Bone marrow (tissue), 2 donors: ENCODE measurements around the gene UBQLNL.

Source experiments
- DNase-seq, 2 donors: peaks; one replicate each; lab custom pipeline; 2025; lab: John Stamatoyannopoulos, UW

UBQLNL gene

GRCh38 chr11:5507177-5507932 is 9.1 kb downstream of the UBQLNL start:
- no peak for DNase-seq

GRCh38 chr11:5505363-5506048 is 11.0 kb downstream of the UBQLNL start:
- DNase-seq, result no peak

- DNase-seq, result no peak
These were observed 12.0 kb downstream of the UBQLNL start for GRCh38 chr11:5504403-5504921.

- no peak for DNase-seq
These were observed 16.1 kb downstream of the UBQLNL start for GRCh38 chr11:5500393-5500801.

GRCh38 chr11:5499671-5500070 is 16.8 kb downstream of the UBQLNL start:
- no peak for DNase-seq

- no peak for DNase-seq
These were observed 26.7 kb downstream of the UBQLNL start for GRCh38 chr11:5489576-5490357.

- no peak for DNase-seq
These were observed 27.6 kb downstream of the UBQLNL start for GRCh38 chr11:5488798-5489399.

- no peak for DNase-seq
These were observed 28.1 kb downstream of the UBQLNL start, which contains the start of gene OR52D1 for GRCh38 chr11:5488385-5488784. TSS of gene OR52D1 (plus strand) at chr11:5488685. CDS start at chr11:5488707, 22 bp downstream.

GRCh38 chr11:5486421-5486820 is 30.1 kb downstream of the UBQLNL start:
- DNase-seq, result no peak

- no peak for DNase-seq
These were observed 30.5 kb downstream of the UBQLNL start for GRCh38 chr11:5486003-5486402.

- peak in 1 of 2 donors; percentile 22 for DNase-seq
These were observed 40.2 kb downstream of the UBQLNL start for GRCh38 chr11:5476186-5476819.

- DNase-seq, result no peak
These were observed 42.6 kb downstream of the UBQLNL start for GRCh38 chr11:5473921-5474320.

- no peak for DNase-seq
These were observed 49.0 kb downstream of the UBQLNL start for GRCh38 chr11:5467527-5467926.
